Ureter (tissue), 1 donor: ENCODE data around the gene TRIM71. TPM values are rescaled to one million over a fixed set of nuclear protein-coding genes. Genes with fewer than 3 reads are reported as not detected.
"Not testable (repeated sequence)": the region's sequence is repeated elsewhere in the genome, so short reads cannot be mapped to it uniquely, and the experiment has no call there.

Experiments used
- DNase-seq: peaks from one replicate; pipeline ENCODE4 v3.0.0-alpha.2; 2020; ENCODE audit warnings: low spot score
- total RNA-seq: library from RNA; stranded (reverse); gene quantifications from one replicate; pipeline ENCODE4 v1.2.4, GENCODE V29; 2023
- donor health status: DM: yes; HTN: yes; CAD: no.

Gene TRIM71
- total RNA-seq, 1 donor from 2014 or later, result not detected

- DNase-seq, result no peak
Observed at GRCh38 chr3:32842987-32843386, 25.2 kb downstream of the TRIM71 start.

DNA sequence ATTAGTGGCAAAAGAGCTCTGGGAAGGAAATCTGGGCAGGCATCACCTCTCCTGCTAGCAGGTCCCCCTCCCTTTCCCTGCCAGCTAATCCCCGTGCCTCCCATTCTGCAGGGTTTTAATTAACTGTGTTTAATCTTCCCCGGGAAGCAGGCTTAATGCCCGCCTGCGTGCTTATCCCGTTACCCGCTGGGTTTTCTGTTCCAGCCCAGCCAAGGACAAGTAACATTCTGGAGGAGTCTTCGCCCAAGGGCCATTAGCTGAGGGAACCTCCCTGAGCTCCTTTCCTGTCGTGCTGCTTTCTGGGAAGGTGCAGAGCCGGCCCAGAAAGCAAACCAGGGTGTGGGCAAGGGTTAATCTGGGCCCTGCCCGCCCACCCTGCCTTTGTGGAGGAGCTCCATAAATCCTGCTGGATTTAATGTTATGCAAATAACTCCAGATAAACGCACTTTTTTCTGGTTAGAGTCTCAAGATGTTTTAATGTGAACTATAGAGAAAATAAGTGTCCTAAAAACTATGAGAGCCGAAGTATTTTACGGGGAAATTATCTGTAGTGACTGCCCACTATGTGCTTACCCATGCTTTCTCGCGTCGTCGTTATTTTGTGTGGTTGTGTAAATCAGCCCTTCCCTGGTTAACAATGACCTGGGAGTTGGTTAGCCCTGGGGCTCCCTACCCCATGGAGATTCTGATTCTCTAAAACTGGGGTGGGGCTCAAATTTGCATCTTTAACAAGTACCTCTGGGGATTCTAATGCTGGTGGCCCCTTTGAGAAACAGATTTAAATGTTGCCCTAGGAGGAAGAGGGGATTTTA, 25.9 kb downstream of the TRIM71 start:
- no peak for DNase-seq

DNA sequence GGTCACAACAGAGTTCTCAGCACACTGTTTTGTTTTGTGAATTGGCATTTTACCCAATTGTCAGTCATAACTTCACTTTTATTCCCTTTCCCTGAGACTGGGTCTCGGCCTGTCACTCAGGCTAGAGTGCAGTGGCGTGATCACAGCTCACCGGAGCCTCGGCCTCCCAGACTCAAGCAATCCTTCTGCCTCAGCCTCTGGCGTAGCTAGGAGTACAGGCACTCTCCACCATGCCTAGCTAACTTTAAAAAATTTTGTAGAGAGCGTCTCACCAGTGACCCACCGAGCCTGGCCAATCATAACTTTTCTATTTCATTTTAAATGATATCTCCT, 26.5 kb downstream of the TRIM71 start:
- DNase-seq, result no peak

DNA sequence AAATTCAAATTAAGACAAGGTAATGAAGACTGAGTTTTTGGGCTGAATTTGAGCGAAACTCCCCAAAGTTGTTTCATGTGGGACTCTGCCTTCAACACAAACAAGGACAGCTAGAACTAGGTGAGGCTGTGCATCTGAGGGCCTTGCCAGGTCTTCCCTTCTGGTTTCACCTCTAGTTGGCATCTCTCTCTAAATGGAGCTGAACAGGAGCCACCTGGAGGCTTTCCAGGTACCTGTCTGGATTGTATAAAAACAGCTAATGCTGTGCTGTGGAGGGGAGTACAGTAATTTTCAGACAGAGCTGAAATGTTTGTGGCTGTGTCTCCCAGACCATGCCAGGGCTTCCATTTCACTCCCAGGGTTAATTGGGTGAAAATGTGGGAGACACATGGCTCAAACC, 27.1 kb downstream of the TRIM71 start:
- no peak for DNase-seq

- not testable (repeated sequence) for DNase-seq
Observed at GRCh38 chr3:32845546-32845945, 27.7 kb downstream of the TRIM71 start.

DNA sequence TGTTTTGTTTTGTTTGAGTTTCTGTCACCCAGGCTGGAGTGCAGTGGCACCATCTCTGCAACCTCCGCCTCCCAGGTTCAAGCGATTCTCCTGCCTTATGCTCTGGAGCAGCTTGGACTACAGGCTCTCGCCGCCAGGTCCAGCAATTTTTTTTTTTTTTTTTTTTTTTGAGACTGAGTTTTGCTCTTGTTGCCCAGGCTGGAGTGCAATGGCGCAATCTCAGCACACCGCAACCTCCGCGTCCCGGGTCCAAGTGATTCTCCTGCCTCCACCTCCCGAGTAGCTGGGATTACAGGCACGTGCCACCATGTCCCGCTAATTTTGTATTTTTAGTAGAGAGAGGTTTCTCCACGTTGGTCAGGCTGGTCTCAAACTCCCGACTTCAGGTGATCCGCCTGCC, 29.2 kb downstream of the TRIM71 start:
- DNase-seq, result not testable (repeated sequence)

GRCh38 chr3:32847528-32847927, 29.7 kb downstream of the TRIM71 start:
- no peak for DNase-seq

- DNase-seq, result no peak
Observed at GRCh38 chr3:32848215-32848614, 30.4 kb downstream of the TRIM71 start.

- DNase-seq, result no peak
Observed at GRCh38 chr3:32849046-32849445, 31.2 kb downstream of the TRIM71 start.

DNA sequence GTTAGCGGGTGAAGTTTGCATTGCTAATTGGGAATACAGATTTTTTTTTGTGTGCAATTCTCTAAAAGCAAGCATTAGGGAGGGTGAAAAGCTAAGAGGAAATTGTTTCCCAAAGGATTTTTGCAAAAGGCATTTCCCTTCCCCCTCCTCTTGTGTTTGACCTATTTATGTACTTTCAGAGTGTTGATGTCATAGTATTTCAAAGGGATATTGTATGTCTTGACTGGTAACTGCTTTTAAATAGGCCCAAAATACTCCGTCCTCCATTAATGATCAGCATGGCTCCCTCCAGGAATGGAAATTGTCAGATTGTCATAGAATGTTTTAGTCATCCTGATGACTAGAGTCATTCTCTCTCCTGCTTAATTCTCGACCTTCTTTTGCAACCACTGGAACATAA, 32.4 kb downstream of the TRIM71 start:
- no peak for DNase-seq

- no peak for DNase-seq
Observed at GRCh38 chr3:32850636-32851035, 32.8 kb downstream of the TRIM71 start.

GRCh38 chr3:32852146-32852545, 34.3 kb downstream of the TRIM71 start:
- DNase-seq, result no peak

DNA sequence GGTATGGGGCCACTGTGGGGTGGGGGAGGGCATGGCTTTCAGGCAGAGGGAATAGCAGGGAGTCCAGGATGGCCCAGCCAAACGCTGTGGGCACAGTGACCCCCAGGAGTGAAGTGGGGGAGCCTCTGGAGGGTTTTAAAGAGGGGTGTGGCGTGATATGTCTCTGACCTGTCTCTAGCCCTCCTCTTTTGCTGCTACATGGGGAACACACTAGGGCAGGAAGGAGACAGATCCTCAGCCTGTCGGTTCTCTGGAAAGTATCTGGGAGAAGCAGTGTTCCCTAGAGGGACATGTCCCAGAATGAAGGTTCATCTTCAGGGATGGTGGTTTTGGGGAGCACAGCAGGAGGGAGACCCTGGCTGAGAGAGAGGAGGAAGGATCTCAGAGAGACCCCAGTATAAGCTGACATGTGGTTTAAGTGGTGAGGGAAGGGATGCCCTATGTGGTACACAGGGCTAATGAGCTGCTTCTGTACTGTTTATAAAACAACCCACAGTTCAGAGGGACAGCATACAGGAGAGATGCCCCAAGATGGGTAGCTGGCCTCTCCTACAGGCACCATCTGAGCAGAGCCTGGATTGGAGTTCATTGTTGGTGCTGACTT, 37.7 kb downstream of the TRIM71 start:
- no peak for DNase-seq

DNA sequence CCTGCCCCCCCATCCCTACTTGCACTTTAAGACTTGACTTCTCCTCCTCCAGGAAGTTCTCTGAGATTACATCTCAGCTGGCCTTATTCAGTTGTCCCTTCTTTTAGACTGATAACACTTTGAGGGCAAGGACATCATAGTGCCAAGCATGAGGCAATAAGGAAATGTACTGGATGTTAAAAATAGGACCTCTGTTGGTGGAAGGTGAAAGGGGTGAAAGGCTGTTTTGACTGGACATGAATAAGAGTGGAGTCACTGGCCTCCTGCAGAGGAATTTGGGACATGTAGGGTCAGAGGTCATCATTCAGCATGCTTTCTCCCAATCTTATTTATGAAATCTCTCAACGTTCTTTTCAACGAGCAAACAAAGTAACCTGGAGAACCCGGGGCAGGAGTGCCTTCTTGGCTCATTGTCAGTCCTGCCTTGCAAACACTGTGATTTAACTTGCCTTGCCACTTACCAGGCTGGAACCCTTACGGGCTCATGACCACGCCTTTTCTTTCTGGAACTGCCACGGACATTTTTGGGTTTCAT, 38.6 kb downstream of the TRIM71 start:
- DNase-seq, result no peak

DNA sequence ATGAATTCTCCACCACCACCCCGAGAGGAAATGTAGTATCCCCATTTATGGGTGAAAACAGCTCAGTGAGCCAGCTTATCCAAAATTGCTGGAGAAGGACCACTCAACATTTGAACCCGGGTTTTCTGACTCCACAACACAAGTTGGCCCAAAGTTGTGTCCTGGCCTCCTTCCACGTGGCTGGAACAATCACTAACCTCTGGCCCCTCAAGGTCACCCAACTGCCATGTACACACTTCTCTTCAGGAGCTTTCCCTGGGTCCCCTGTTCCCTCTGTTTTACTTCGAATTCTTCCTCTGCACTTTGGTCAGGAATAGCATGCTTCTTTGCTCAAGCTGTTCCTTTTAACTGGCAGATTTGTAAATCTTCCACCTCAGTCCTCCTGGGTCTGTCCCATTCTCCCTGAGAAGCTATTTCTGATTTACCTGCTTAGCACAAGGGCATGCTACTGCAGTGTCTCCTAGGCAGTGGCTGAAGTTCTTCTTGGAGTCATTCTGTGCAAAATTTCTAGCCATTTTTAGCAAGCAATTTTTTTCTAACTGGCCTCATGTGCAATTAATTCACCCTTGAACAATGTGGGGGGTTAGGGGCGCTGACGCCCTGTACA, 39.2 kb downstream of the TRIM71 start:
- no peak for DNase-seq

DNA sequence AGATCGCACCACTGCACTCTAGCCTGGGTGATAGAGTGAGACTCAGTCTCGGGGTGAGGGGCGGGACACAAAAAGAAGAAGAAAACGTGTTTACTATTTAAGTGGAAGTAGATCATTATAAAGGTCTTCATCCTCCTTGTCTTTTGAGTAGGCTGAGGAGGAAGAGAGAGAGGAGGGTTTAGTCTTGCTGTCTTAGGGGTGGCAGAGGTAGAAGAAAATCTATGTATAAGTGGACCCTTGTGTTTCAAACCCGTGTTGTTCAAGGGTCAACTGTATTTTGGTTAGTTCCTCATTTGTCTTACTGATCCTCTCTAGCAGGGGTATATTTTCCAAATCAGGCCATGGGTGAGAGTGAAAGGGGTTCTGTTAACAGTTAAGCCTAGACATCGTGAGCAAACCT, 40.1 kb downstream of the TRIM71 start:
- DNase-seq, result no peak

DNA sequence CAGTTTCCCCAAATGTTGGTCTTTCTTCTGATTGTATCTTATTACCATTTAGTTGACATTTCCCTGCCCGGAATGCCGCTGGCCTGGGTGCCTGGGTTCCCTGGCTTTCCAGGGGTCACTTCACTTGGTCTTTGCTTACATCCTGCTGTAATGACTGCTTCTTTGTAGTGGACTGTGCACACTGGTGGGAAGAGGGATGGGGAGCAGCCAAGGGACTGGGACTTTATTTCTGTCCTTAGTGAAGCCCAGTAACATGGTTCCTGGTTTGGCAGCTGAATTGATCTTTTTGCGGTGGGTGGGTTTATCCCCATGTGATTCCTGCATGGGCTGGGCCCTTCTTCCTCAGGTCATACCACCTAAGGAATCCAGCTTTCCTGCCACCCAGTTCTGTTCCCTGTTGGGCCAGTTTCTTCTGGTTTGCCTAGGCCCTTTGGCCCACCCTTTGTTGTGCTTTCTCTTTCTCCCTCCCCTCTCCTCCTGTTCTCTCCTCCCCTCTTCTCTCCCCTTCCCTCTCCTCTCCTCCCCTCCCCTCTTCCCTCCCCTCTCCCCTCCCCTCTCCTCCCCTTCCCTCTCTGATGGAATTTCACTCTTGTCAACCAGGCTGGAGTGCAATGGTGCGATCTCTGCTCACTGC, 41.9 kb downstream of the TRIM71 start:
- no peak for DNase-seq

DNA sequence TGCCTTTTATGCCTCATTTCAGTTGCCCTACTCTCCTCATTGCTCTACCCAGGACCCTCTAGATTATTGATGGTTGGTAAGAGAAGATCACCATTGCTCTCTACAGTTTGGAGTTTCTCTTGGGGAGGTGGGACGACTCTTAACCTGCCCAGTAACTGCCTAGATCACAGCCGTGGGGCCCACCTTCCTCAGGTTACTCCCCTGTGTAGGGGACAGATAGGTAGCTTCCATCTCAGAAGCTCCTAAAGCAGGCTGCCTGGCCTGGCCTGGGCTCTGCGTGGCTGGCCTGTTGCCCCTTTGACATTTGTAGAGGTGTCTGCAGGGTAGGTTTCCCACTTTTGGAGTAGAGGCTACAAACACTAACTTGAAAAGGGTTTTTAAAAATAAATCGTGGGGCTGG, 42.7 kb downstream of the TRIM71 start:
- DNase-seq, result no peak

- DNase-seq, result no peak
Observed at GRCh38 chr3:32861681-32862080, 43.9 kb downstream of the TRIM71 start.

GRCh38 chr3:32862247-32862935, 44.6 kb downstream of the TRIM71 start:
- no peak for DNase-seq

DNA sequence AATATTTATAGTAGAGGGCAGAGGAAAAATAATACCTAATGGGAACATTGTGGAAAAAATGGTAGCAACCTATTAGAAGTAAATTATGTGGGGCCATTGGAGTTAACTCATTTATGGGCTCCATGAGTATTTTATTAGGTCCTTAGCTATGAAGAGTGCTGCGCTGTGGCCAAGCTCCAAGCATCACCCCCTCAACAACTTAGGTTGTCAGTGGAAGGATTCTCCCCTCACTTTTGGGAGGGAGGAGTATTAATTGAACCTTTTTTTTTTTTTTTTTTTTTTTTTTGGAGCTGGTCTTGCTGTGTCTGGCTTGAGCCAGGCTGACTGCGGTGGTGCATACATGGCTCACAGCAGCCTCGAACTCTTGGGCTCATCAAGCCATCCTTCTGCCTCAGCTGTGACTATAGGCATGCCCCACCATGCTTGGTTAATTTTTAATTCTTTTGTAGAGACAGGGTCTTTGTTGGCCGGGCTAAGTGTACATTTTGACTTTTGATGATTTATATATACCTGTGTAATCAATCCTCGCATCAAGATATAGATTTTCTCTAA, 45.2 kb downstream of the TRIM71 start:
- DNase-seq, result no peak

- no peak for DNase-seq
Observed at GRCh38 chr3:32865383-32865782, 47.6 kb downstream of the TRIM71 start.
